ENCODE results near the gene ELMO3.
A peak's percentile ranks its signal among the peaks of the same experiment; 100 is the strongest.

Gene ELMO3

DNA sequence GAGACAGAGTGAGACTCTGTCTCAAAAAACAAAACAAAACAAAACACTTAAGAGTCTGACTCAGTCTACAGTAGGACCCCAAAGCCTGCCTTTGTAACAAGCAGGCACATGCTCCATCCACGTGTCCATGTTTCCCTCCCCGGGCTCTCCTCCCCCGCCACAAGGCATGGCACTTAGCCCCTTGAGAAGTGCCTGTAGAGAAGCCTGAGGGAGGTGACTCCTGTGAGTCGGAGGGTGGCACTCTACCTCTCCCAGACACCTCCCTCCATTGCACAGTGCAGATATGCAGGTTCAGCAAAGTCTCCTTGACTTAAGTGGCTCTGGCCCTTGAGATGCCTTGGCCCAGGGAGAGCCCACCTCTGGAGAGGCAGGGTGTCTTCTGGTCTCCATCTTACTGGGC lies 41.6 kb downstream of the ELMO3 start:
- no peak for DNase-seq
- Histone ChIP-seq H2BK15ac (replicated peaks; ENCODE audit: low read depth) (no peak overlapping the region), H3K9ac (ENCODE audit: low read length) (no peak overlapping the region), H3K4ac (ENCODE audit: low read depth, low read length) (peak overlapping the region; percentile 8), H3K27ac (ENCODE audit: low read depth, low read length) (no peak overlapping the region), H3K4me2 (ENCODE audit: low read length) (no peak overlapping the region), H4K5ac (ENCODE audit: low read length) (no peak overlapping the region), H3K4me3 (ENCODE audit: low read length) (no peak overlapping the region), H3K23ac (ENCODE audit: low read length) (no peak overlapping the region), H2AK5ac (ENCODE audit: low read length) (no peak overlapping the region), H3K79me2 (ENCODE audit: control insufficient read depth, insufficient read depth, low read length) (peaks cover 12% of the 10 kb centered on the region), H3K56ac (ENCODE audit: low read length) (peak overlapping the region; percentile 1), H2BK120ac (ENCODE audit: low read depth, low read length) (no peak overlapping the region), H3K79me1 (ENCODE audit: low read length) (peaks cover 12% of the 10 kb centered on the region), H2BK5ac (ENCODE audit: low read length) (peak overlapping the region; percentile 7), H3K18ac (ENCODE audit: low read length) (peak overlapping the region; percentile 2), H3K36me3 (ENCODE audit: control insufficient read depth, insufficient read depth, low read length) (peaks cover 7% of the 10 kb centered on the region), H3K4me1 (ENCODE audit: control insufficient read depth, low read depth, low read length) (peaks cover 21% of the 10 kb centered on the region), H3K27me3 (ENCODE audit: insufficient read depth, low read length, poor library complexity) (no peaks in the 10 kb centered on the region), H4K8ac (ENCODE audit: low read depth, low read length) (no peak overlapping the region)
- no CpG with 5 or more reads among the region's 4 CpGs for WGBS (ENCODE audit: extremely low coverage, insufficient coverage, low lambda C conversion rate)

DNA sequence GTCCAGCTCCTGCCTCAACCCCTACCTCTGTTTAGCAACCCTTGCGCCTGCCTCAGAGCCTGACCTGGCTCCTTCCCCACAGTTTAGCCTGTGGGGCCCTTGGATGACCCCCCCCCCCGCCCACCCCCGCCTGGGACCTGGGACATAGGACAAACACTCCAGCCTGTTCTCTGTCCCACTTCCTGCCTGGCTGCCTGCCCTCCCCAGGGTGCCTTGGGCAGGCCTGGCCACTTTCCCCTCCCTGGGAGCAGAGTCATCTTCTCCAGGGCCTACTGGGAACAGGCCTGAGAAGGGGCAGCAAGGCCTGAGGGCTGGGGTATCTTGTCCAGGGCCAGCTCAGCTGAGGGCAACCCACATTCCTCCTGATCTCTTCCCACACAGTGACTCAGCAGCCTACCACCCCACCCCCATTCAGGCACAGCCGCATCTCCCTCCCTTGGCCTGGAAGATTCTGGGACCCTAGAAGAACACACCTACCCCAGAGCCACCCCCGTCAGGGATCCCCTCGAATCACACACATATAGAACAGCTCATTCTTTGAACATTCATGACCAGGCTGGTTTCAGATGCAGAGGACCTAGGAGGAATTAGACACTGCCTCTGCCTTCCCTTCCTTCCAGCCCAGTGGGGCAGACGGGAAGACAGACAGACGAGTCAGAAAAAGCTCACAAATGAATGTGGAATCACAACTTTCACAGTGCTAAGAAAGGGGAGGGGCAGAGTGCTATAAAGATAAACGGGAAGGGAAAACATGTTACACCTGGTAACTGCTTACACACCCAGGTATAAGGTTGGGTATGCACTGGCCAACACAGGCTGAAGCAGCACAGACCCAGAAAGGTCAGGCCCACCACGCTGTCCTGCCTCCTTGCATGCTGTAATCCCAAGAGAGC lies 42.3 kb downstream of the ELMO3 start:
- H3K4me3 ChIP-seq (ENCODE audit: low read length) = no peak overlapping the region
- H3K79me1 ChIP-seq (ENCODE audit: low read length) = peaks cover 12% of the 10 kb centered on the region
- peaks cover 21% of the 10 kb centered on the region for H3K4me1 ChIP-seq (ENCODE audit: control insufficient read depth, low read depth, low read length)
- no peak overlapping the region for H3K4me2 ChIP-seq (ENCODE audit: low read length)
- peak overlapping the region; percentile 53 for H3K9ac ChIP-seq (ENCODE audit: low read length)
- peak overlapping the region; percentile 63 for H3K4ac ChIP-seq (ENCODE audit: low read depth, low read length)
- peaks cover 12% of the 10 kb centered on the region for H3K79me2 ChIP-seq (ENCODE audit: control insufficient read depth, insufficient read depth, low read length)
- no CpG with 5 or more reads among the region's 10 CpGs for WGBS (ENCODE audit: extremely low coverage, insufficient coverage, low lambda C conversion rate)
- H4K8ac ChIP-seq (ENCODE audit: low read depth, low read length) = no peak overlapping the region
- peak overlapping the region; percentile 84 for H3K56ac ChIP-seq (ENCODE audit: low read length)
- peak overlapping the region; percentile 2 for H3K18ac ChIP-seq (ENCODE audit: low read length)
- H2AK5ac ChIP-seq (ENCODE audit: low read length) = no peak overlapping the region
- H3K27ac ChIP-seq (ENCODE audit: low read depth, low read length) = peak overlapping the region; percentile 67
- no peak overlapping the region for H2BK120ac ChIP-seq (ENCODE audit: low read depth, low read length)
- peak; percentile 84 for DNase-seq
- H3K36me3 ChIP-seq (ENCODE audit: control insufficient read depth, insufficient read depth, low read length) = peaks cover 2% of the 10 kb centered on the region
- H2BK15ac ChIP-seq (replicated peaks; ENCODE audit: low read depth) = no peak overlapping the region
- H3K23ac ChIP-seq (ENCODE audit: low read length) = no peak overlapping the region
- H3K27me3 ChIP-seq (ENCODE audit: insufficient read depth, low read length, poor library complexity) = no peaks in the 10 kb centered on the region
- peak overlapping the region; percentile 33 for H2BK5ac ChIP-seq (ENCODE audit: low read length)
- H4K5ac ChIP-seq (ENCODE audit: low read length) = no peak overlapping the region

DNA sequence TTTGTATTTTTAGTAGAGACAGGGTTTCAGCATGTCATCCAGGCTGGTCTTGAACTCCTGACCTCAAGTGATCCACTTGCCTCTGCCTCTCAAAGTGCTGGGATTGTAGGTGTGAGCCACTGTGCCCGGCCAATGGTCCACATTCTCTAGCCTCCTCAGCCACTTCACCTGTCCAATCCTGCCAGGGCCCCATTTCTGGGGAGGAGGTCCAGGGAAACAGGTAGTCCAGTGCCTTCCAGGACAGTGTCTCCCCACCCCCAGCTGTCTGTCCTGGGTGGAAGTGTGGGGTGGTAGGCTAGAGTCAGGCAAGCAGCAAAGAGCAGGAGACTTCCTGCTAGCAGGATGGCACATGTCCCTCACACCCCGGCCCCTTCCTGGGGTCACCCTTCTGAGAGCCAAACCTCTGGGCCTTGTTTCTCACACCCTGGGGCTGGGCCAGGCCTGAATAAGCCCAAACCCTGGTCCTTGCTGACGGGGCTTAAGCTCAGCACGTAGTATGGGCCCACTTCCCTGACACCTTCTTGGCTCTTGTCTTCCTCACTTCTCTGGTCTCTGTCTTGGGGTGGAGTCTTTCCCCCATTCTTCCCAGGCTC lies 43.3 kb downstream of the ELMO3 start:
- WGBS (ENCODE audit: extremely low coverage, insufficient coverage, low lambda C conversion rate) = no CpG with 5 or more reads among the region's 4 CpGs
- H3K9ac ChIP-seq (ENCODE audit: low read length) = no peak overlapping the region
- no peak overlapping the region for H2AK5ac ChIP-seq (ENCODE audit: low read length)

DNA sequence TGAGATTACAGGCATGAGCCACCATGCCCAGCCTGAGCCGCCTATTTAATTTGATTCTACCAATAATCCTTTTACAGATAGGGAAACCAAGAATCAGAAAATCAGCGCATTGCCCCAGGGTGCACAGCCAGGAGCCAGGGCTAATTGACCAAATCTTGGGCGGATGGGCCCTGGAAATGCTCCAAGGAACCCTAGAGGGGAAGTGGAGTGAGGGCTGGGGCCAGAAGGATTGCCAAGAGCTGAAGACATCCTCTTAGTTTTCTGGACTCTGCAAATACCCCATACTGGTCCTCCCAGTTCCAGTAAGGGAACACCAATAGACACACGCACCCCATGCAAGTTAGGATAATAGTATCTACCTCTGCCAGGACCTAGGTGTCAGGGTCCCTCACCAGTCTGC lies 44.5 kb downstream of the ELMO3 start:
- H2BK15ac ChIP-seq (replicated peaks; ENCODE audit: low read depth) = no peak overlapping the region
- no peak overlapping the region for H3K4me3 ChIP-seq (ENCODE audit: low read length)
- no peak overlapping the region for H3K56ac ChIP-seq (ENCODE audit: low read length)
- DNase-seq = no peak
- no peak overlapping the region for H3K9ac ChIP-seq (ENCODE audit: low read length)
- no peak overlapping the region for H2BK120ac ChIP-seq (ENCODE audit: low read depth, low read length)
- no peak overlapping the region for H4K8ac ChIP-seq (ENCODE audit: low read depth, low read length)
- peaks cover 26% of the 10 kb centered on the region for H3K4me1 ChIP-seq (ENCODE audit: control insufficient read depth, low read depth, low read length)
- no peak overlapping the region for H2AK5ac ChIP-seq (ENCODE audit: low read length)
- H4K5ac ChIP-seq (ENCODE audit: low read length) = no peak overlapping the region
- no peak overlapping the region for H3K23ac ChIP-seq (ENCODE audit: low read length)
- H3K4ac ChIP-seq (ENCODE audit: low read depth, low read length) = no peak overlapping the region
- whole genome bisulfite sequencing (ENCODE audit: extremely low coverage, insufficient coverage, low lambda C conversion rate) = no CpG with 5 or more reads among the region's 4 CpGs
- H3K18ac ChIP-seq (ENCODE audit: low read length) = no peak overlapping the region
- H3K36me3 ChIP-seq (ENCODE audit: control insufficient read depth, insufficient read depth, low read length) = no peaks in the 10 kb centered on the region
- H3K4me2 ChIP-seq (ENCODE audit: low read length) = no peak overlapping the region
- no peaks in the 10 kb centered on the region for H3K27me3 ChIP-seq (ENCODE audit: insufficient read depth, low read length, poor library complexity)
- peaks cover 12% of the 10 kb centered on the region for H3K79me1 ChIP-seq (ENCODE audit: low read length)
- no peak overlapping the region for H2BK5ac ChIP-seq (ENCODE audit: low read length)
- no peak overlapping the region for H3K27ac ChIP-seq (ENCODE audit: low read depth, low read length)
- peaks cover 12% of the 10 kb centered on the region for H3K79me2 ChIP-seq (ENCODE audit: control insufficient read depth, insufficient read depth, low read length)

More for the DNA sequence above, 43.3 kb downstream of the ELMO3 start:
- Histone ChIP-seq H3K18ac (ENCODE audit: low read length) (no peak overlapping the region), H2BK5ac (ENCODE audit: low read length) (no peak overlapping the region), H3K4me2 (ENCODE audit: low read length) (no peak overlapping the region), H3K79me1 (ENCODE audit: low read length) (peaks cover 12% of the 10 kb centered on the region), H4K5ac (ENCODE audit: low read length) (no peak overlapping the region), H3K27me3 (ENCODE audit: insufficient read depth, low read length, poor library complexity) (no peaks in the 10 kb centered on the region), H3K27ac (ENCODE audit: low read depth, low read length) (no peak overlapping the region), H2BK120ac (ENCODE audit: low read depth, low read length) (no peak overlapping the region), H3K79me2 (ENCODE audit: control insufficient read depth, insufficient read depth, low read length) (peaks cover 12% of the 10 kb centered on the region), H3K4me3 (ENCODE audit: low read length) (no peak overlapping the region), H3K56ac (ENCODE audit: low read length) (peak overlapping the region; percentile 68), H2BK15ac (replicated peaks; ENCODE audit: low read depth) (no peak overlapping the region), H3K4ac (ENCODE audit: low read depth, low read length) (no peak overlapping the region), H4K8ac (ENCODE audit: low read depth, low read length) (no peak overlapping the region), H3K23ac (ENCODE audit: low read length) (no peak overlapping the region), H3K4me1 (ENCODE audit: control insufficient read depth, low read depth, low read length) (peaks cover 21% of the 10 kb centered on the region), H3K36me3 (ENCODE audit: control insufficient read depth, insufficient read depth, low read length) (no peaks in the 10 kb centered on the region)
- DNase-seq = no peak

DNA sequence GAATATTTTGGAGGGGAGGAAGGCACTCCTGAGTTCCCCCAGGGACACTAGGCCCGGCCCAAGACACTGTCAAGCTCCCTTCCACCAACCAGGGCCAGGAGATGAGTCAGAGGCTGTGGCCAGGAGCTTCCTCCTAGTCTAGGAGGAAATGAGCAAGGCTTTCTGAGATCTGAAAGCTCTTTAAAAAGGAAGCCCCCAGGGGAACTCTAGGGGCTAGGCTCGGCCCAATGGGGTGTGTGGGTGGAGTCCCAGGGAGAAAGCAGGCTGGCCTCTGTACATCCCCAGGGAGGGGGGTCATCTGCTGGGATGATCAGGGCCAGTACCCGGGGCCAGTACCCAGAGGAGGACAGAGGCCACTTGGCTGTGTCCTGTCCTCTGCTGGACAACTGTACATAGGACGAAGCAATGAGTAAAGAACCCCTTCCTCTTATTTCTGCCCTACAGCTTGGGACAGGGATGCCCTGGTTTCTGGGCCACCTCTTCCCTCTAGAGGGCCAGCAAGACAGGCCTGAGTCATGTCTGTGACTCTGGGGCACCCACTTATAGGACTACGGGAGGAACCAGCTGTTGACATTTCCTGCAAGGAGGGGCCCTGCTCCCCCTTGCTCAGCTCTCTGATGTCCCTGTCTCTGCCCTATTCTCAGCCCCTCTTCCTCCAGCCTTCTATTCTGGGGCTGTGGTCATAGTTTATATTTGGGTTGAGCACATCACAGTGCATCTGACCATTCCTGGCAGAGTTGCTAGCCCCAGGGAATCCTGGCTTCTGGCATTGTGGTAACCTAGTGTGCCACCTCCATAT lies 45.7 kb downstream of the ELMO3 start:
- Histone ChIP-seq H3K79me2 (ENCODE audit: control insufficient read depth, insufficient read depth, low read length) (peaks cover 12% of the 10 kb centered on the region), H3K27ac (ENCODE audit: low read depth, low read length) (no peak overlapping the region), H4K8ac (ENCODE audit: low read depth, low read length) (no peak overlapping the region), H2BK120ac (ENCODE audit: low read depth, low read length) (no peak overlapping the region), H4K5ac (ENCODE audit: low read length) (no peak overlapping the region), H2AK5ac (ENCODE audit: low read length) (peak overlapping the region; percentile 82), H3K56ac (ENCODE audit: low read length) (peak overlapping the region; percentile 94), H3K4ac (ENCODE audit: low read depth, low read length) (no peak overlapping the region), H3K4me1 (ENCODE audit: control insufficient read depth, low read depth, low read length) (peaks cover 29% of the 10 kb centered on the region), H3K4me3 (ENCODE audit: low read length) (no peak overlapping the region), H2BK15ac (replicated peaks; ENCODE audit: low read depth) (no peak overlapping the region), H3K27me3 (ENCODE audit: insufficient read depth, low read length, poor library complexity) (peaks cover 3% of the 10 kb centered on the region), H3K79me1 (ENCODE audit: low read length) (peaks cover 12% of the 10 kb centered on the region), H2BK5ac (ENCODE audit: low read length) (peak overlapping the region; percentile 40), H3K4me2 (ENCODE audit: low read length) (no peak overlapping the region), H3K9ac (ENCODE audit: low read length) (peak overlapping the region; percentile 40), H3K36me3 (ENCODE audit: control insufficient read depth, insufficient read depth, low read length) (no peaks in the 10 kb centered on the region), H3K18ac (ENCODE audit: low read length) (no peak overlapping the region), H3K23ac (ENCODE audit: low read length) (no peak overlapping the region)
- DNase-seq = peak; percentile 77
- no CpG with 5 or more reads among the region's 5 CpGs for WGBS (ENCODE audit: extremely low coverage, insufficient coverage, low lambda C conversion rate)
